HL-60 (cell line): ENCODE results near the gene SRBD1.
A peak's percentile ranks its signal among the peaks of the same experiment; 100 is the strongest.

ENCODE experiments used
- DNase-seq, 2 experiments: peaks; one replicate each; pipeline ENCODE4 v3.0.0-alpha.2; 2010 to 2020; ENCODE audit warnings: low read depth in 1 of 2, low spot score in 1 of 2
- H3K27ac ChIP-seq: fragments of 250-450 bp; sonication (Bioruptor Pico); replicated peaks from 2 replicates; pipeline ENCODE4 v1.5.1; 2020; ENCODE audit warnings: mild to moderate bottlenecking, moderate library complexity
- H3K27me3 ChIP-seq: fragments of 250-450 bp; sonication (Bioruptor Pico); 2 replicates; pipeline ENCODE4 v1.5.1; 2021; ENCODE audit warnings: mild to moderate bottlenecking, moderate library complexity; ENCODE audit not compliant: insufficient read depth, poor library complexity, severe bottlenecking
- H3K4me3 ChIP-seq: replicated peaks from 2 replicates; pipeline ENCODE4 v1.5.1; 2011; ENCODE audit warnings: mild to moderate bottlenecking, control low read depth, low read length; ENCODE audit not compliant: insufficient read depth
- CTCF ChIP-seq: IDR thresholded peaks from one replicate; pipeline ENCODE4 v1.5.1; 2011; ENCODE audit warnings: low read length, control low read depth, inconsistent platforms; ENCODE audit not compliant: insufficient read depth
- GABPA ChIP-seq: IDR thresholded peaks from 2 replicates; pipeline ENCODE4 v1.6.1; 2012; ENCODE audit warnings: low read depth
- POLR2AphosphoS5 ChIP-seq: IDR thresholded peaks from 2 replicates; pipeline ENCODE4 v1.6.1; 2012; ENCODE audit warnings: low read depth
- REST ChIP-seq: IDR thresholded peaks from 2 replicates; pipeline ENCODE4 v1.6.1; 2012; ENCODE audit warnings: low read depth; ENCODE audit not compliant: insufficient replicate concordance
- SPI1 ChIP-seq: IDR thresholded peaks from 2 replicates; pipeline ENCODE4 v1.6.1; 2012; ENCODE audit warnings: low read depth, mild to moderate bottlenecking, borderline replicate concordance

The SRBD1 gene

GRCh38 chr2:45602624-45603023 lies 8.4 kb downstream of the SRBD1 start:
- H3K27ac ChIP-seq = no peak overlapping the region
- H3K27me3 ChIP-seq = no peaks in the 10 kb centered on the region
- no peak for TF ChIP-seq REST
- TF ChIP-seq CTCF = no peak
- TF ChIP-seq SPI1 = no peak
- no peak for TF ChIP-seq GABPA
- H3K4me3 ChIP-seq = no peak overlapping the region
- no peak for DNase-seq

- no peak overlapping the region for H3K4me3 ChIP-seq
- no peak overlapping the region for H3K27ac ChIP-seq
- no peaks in the 10 kb centered on the region for H3K27me3 ChIP-seq
- no peak for DNase-seq
- TF ChIP-seq GABPA = no peak
- TF ChIP-seq SPI1 = no peak
- TF ChIP-seq CTCF = no peak
- no peak for TF ChIP-seq REST
- TF ChIP-seq POLR2AphosphoS5 = no peak
These were observed 12.5 kb downstream of the SRBD1 start for GRCh38 chr2:45598545-45598944.

GRCh38 chr2:45596761-45597160 lies 14.3 kb downstream of the SRBD1 start:
- Histone ChIP-seq H3K27ac (no peak overlapping the region), H3K27me3 (no peaks in the 10 kb centered on the region), H3K4me3 (no peak overlapping the region)
- TF ChIP-seq SPI1 (no peak), GABPA (no peak), POLR2AphosphoS5 (no peak)
- DNase-seq = no peak

GRCh38 chr2:45595721-45596435 lies 15.2 kb downstream of the SRBD1 start:
- DNase-seq = no peak
- H3K27ac ChIP-seq = no peak overlapping the region
- no peak for TF ChIP-seq REST
- no peak for TF ChIP-seq CTCF
- TF ChIP-seq GABPA = no peak
- TF ChIP-seq SPI1 = peak; percentile 51; the same call in 1 of the 2 replicates
- TF ChIP-seq POLR2AphosphoS5 = no peak

More at GRCh38 chr2:45595721-45596435, 15.2 kb downstream of the SRBD1 start:
- Histone ChIP-seq H3K27me3 (no peaks in the 10 kb centered on the region), H3K4me3 (no peak overlapping the region)
